Endothelial cell of umbilical vein (primary cell): Measurements from ENCODE around the gene GRB2. TPM values are rescaled to one million over a fixed set of nuclear protein-coding genes. Genes with fewer than 3 reads are reported as not detected.
A peak's percentile ranks its signal among the peaks of the same experiment; 100 is the strongest.

Experiments
- BruUV-seq: library from RNA; stranded (reverse); fragments of 400-500 nt; replicated peaks from 2 replicates; lab custom pipeline; 2021; lab: Mats Ljungman, UMichigan
- CTCF ChIA-PET: fragments of 300-600, 350-600 bp; sonication (Branson Sonifier 250); formaldehyde crosslinking; loops from one replicate; lab custom pipeline; 2021; ENCODE audit warnings: antibody characterized with exemption, inconsistent platforms; lab: Charles Lee
- POLR2A ChIA-PET: fragments of 300-600, 350-600 bp; sonication (Branson Sonifier 250); formaldehyde crosslinking; loops from one replicate; lab custom pipeline; 2021; ENCODE audit warnings: antibody characterized with exemption, inconsistent platforms; lab: Charles Lee
- DNase-seq: peaks from one replicate; pipeline ENCODE4 v3.0.0-alpha.2; 2011; ENCODE audit warnings: low read depth, low spot score
- FAIRE-seq: peaks from 2 replicates; lab custom pipeline; 2011; peaks lifted over from hg19 to GRCh38; lab: Jason Lieb, UNC
- H2AFZ ChIP-seq: 2 replicates; pipeline ENCODE4 v1.6.0; 2012; ENCODE audit warnings: low read depth, low read length, control low read depth, inconsistent platforms
- H3K27ac ChIP-seq: 2 replicates; pipeline ENCODE4 v1.5.1; 2011; ENCODE audit warnings: low read depth, mild to moderate bottlenecking, control low read depth, low read length, moderate library complexity; ENCODE audit not compliant: insufficient read depth
- H3K27me3 ChIP-seq, 2 experiments: 2 replicates each; pipeline versions ENCODE4 v1.6.0 to v1.6.1; 2011; ENCODE audit warnings: low read length in 2 of 2, mixed read lengths in 1 of 2; ENCODE audit not compliant: control insufficient read depth in 2 of 2, insufficient read depth in 2 of 2
- H3K36me3 ChIP-seq, 2 experiments: 2 replicates in 1 of 2; 3 replicates in 1 of 2; pipeline ENCODE4 v1.5.1; 2011; ENCODE audit warnings: low read length in 2 of 2, mild to moderate bottlenecking in 1 of 2, moderate library complexity in 1 of 2; ENCODE audit not compliant: control insufficient read depth in 2 of 2, insufficient read depth in 2 of 2; ENCODE audit errors: extremely low read depth in 1 of 2
- H3K4me1 ChIP-seq: 3 replicates; pipeline ENCODE4 v1.5.1; 2011; ENCODE audit warnings: mild to moderate bottlenecking, low read length; ENCODE audit not compliant: control insufficient read depth, insufficient read depth; ENCODE audit errors: extremely low read depth
- H3K4me2 ChIP-seq: 2 replicates; pipeline ENCODE4 v1.6.1; 2011; ENCODE audit warnings: low read length, control low read depth, mixed read lengths; ENCODE audit not compliant: insufficient read depth
- H3K4me3 ChIP-seq, 3 experiments: fragments of 200-600 bp in 1 of 3; sonication (generic), shearing (Covaris generic) in 1 of 3; replicated peaks in 1 of 3; 2 replicates each; pipeline ENCODE4 v1.5.1; 2011 to 2016; ENCODE audit warnings: control low read depth in 3 of 3, low read length in 3 of 3, mild to moderate bottlenecking in 2 of 3, inconsistent platforms in 1 of 3, low read depth in 1 of 3, moderate library complexity in 1 of 3; ENCODE audit not compliant: insufficient read depth in 1 of 3
- H3K79me2 ChIP-seq: 2 replicates; pipeline ENCODE4 v1.6.0; 2012; ENCODE audit warnings: low read length, inconsistent platforms; ENCODE audit not compliant: control insufficient read depth, insufficient read depth
- H3K9ac ChIP-seq: replicated peaks from 2 replicates; pipeline ENCODE3; 2011; ENCODE audit warnings: low read length, control low read depth; ENCODE audit not compliant: insufficient read depth; ENCODE audit errors: extremely low read depth
- H3K9me1 ChIP-seq: replicated peaks from 3 replicates; pipeline ENCODE4 v1.6.0; 2011; ENCODE audit warnings: mild to moderate bottlenecking, low read length; ENCODE audit not compliant: control insufficient read depth, insufficient read depth; ENCODE audit errors: extremely low read depth
- H3K9me3 ChIP-seq: replicated peaks from 2 replicates; pipeline ENCODE4 v1.5.1; 2012; ENCODE audit warnings: low read length, inconsistent platforms; ENCODE audit not compliant: control insufficient read depth, insufficient read depth
- H4K20me1 ChIP-seq: replicated peaks from 2 replicates; pipeline ENCODE3; 2011; ENCODE audit warnings: mild to moderate bottlenecking, low read length; ENCODE audit not compliant: control insufficient read depth, insufficient read depth; ENCODE audit errors: extremely low read depth
- CTCF ChIP-seq, 2 donors: IDR thresholded peaks; 1 replicate in 1 of 2; 2 replicates in 1 of 2; pipeline ENCODE4 v1.5.1; 2011; ENCODE audit warnings: low read length in 2 of 2, mild to moderate bottlenecking in 2 of 2, moderate library complexity in 2 of 2, control low read depth in 1 of 2, inconsistent platforms in 1 of 2, low read depth in 1 of 2; ENCODE audit not compliant: insufficient read depth in 1 of 2; ENCODE audit errors: extremely low read depth in 1 of 2
- EZH2 ChIP-seq: IDR thresholded peaks from 2 replicates; pipeline ENCODE4 v1.6.1; 2012; ENCODE audit warnings: borderline replicate concordance, low read depth, mild to moderate bottlenecking, moderate library complexity, low read length, inconsistent platforms; ENCODE audit not compliant: severe bottlenecking
- FOS ChIP-seq: IDR thresholded peaks from 2 replicates; pipeline ENCODE4 v1.6.1; 2011; ENCODE audit warnings: mild to moderate bottlenecking, low read length, moderate library complexity, borderline replicate concordance; ENCODE audit not compliant: insufficient read depth
- MYC ChIP-seq: IDR thresholded peaks from one replicate; pipeline ENCODE4 v1.6.1; 2011; ENCODE audit warnings: mild to moderate bottlenecking, low read depth, low read length
- dilution Hi-C: fragments of 300-500 bp; cut with MboI; formaldehyde crosslinking; loops from one replicate; pipeline ENCODE4 v1.15.0; 2019; ENCODE audit warnings: low sequenced_read_pairs; ENCODE audit not compliant: extremely low pct_ligation_motif_present
- intact Hi-C: fragments of 100-400 bp; cut with micrococcal nuclease; formaldehyde crosslinking; loops from one replicate; pipeline ENCODE4 v1.10.0; 2022
- polyA plus RNA-seq, 4 experiments: library from polyadenylated mRNA; depleted of rRNA in 3 of 4; stranded (reverse) in 3 of 4; unstranded in 1 of 4; fragments of >200 nt; gene quantifications; 2 replicates each; pipeline versions ENCODE4 v1.2.1 to v1.2.3, GENCODE V29; 2011 to 2012; ENCODE audit warnings: missing spikeins in 1 of 4
- total RNA-seq: library from RNA; stranded (reverse); gene quantifications from 2 replicates; pipeline ENCODE4 v1.2.3, GENCODE V29; 2021

The GRB2 gene
- total and polyA plus RNA-seq, 2 donors (not counting 3 experiments of a cell fraction or from before 2014, with no cell fraction given) = 51.5 to 93.9 TPM

GRCh38 chr17:75394332-75394918 lies 11.1 kb downstream of the GRB2 start:
- dilution Hi-C loops (no loop called here), intact Hi-C loops (no loop called here)
- no peak for FAIRE-seq
- no peaks in the 10 kb centered on the region for H4K20me1 ChIP-seq
- POLR2A ChIA-PET = interaction anchor here (0.7 to 3.2 kb wide), 5 partner anchors 12 to 128 kb away, joined by 3 to 11 read pairs (median 3); partner anchors contain the start of gene MIF4GD
- DNase-seq = no peak
- peak overlapping the region; percentile 73 to 77 (median 76) for H3K4me3 ChIP-seq
- no peak for TF ChIP-seq FOS
- no peak for TF ChIP-seq MYC
- no peak for TF ChIP-seq EZH2
- TF ChIP-seq CTCF (IDR thresholded peaks at IDR 0.05; ENCODE audit: extremely low read depth in 1 of 2, insufficient read depth in 1 of 2, low read depth in 1 of 2, low read length in 2 of 2) = no peak
- CTCF ChIA-PET = interaction anchor here (1.2 to 6.9 kb wide), 12 partner anchors 10 to 154 kb away, joined by 3 to 71 read pairs (median 11); partner anchors contain the start of genes GRB2, MIF4GD and SLC25A19
- peak overlapping the region; percentile 77 for H3K9ac ChIP-seq
- peaks cover 90% of the 10 kb centered on the region for H3K79me2 ChIP-seq
- H2AFZ ChIP-seq = peak overlapping the region; percentile 77
- H3K36me3 ChIP-seq = no peaks in the 10 kb centered on the region
- peaks cover 26% of the 10 kb centered on the region for H3K4me1 ChIP-seq
- H3K9me3 ChIP-seq = no peaks in the 10 kb centered on the region
- H3K27me3 ChIP-seq = no peaks in the 10 kb centered on the region
- peak overlapping the region; percentile 41 for H3K27ac ChIP-seq
- TSS peak; percentile 85 for BruUV-seq
- H3K9me1 ChIP-seq = no peaks in the 10 kb centered on the region
- peak overlapping the region; percentile 98 for H3K4me2 ChIP-seq
